K562 (cell line): ENCODE measurements around the gene MICOS13.

ENCODE experiments used
- ATF7 ChIP-seq: fragments of 450-650 bp; IDR thresholded peaks from 2 replicates; pipeline ENCODE4 v1.7.1; 2014; ENCODE audit warnings: mild to moderate bottlenecking, moderate library complexity
- BHLHE40 ChIP-seq: IDR thresholded peaks from 2 replicates; pipeline ENCODE4 v1.6.1; 2011; ENCODE audit warnings: low read length, improper control_type of control experiment
- CBX5 ChIP-seq: IDR thresholded peaks from 2 replicates; pipeline ENCODE4 v1.6.1; 2014; ENCODE audit warnings: low read depth, borderline replicate concordance
- MAFK ChIP-seq: IDR thresholded peaks from 2 replicates; pipeline ENCODE4 v1.6.1; 2011; ENCODE audit warnings: low read length, improper control_type of control experiment
- MAX ChIP-seq: sonication (generic); formaldehyde crosslinking; IDR thresholded peaks from 2 replicates; pipeline ENCODE4 v1.9.0; 2022; ENCODE audit warnings: mild to moderate bottlenecking, missing genetic modification reagents
- NR1H2 ChIP-seq: sonication (generic); formaldehyde crosslinking; IDR thresholded peaks from 2 replicates; pipeline ENCODE4 v1.4.0; 2020; ENCODE audit warnings: mild to moderate bottlenecking, missing genetic modification reagents
- NUFIP1 ChIP-seq: fragments of 450-650 bp; IDR thresholded peaks from 2 replicates; pipeline ENCODE4 v1.6.1; 2018; ENCODE audit not compliant: partially characterized antibody
- SIRT6 ChIP-seq: IDR thresholded peaks from one replicate; pipeline ENCODE4 v1.6.1; 2012; ENCODE audit warnings: low read depth, mild to moderate bottlenecking, control low read depth, inconsistent platforms, low read length, moderate library complexity
- TEAD2 ChIP-seq: fragments of 450-650 bp; IDR thresholded peaks from 2 replicates; pipeline ENCODE4 v1.6.1; 2016; ENCODE audit warnings: missing genetic modification characterization, control low read depth, missing compliant biosample characterization
- ZNF217 ChIP-seq: sonication (generic); formaldehyde crosslinking; IDR thresholded peaks from 2 replicates; pipeline ENCODE4 v1.8.0; 2022; ENCODE audit warnings: mild to moderate bottlenecking, missing genetic modification reagents
- ZNF609 ChIP-seq: sonication (generic); formaldehyde crosslinking; IDR thresholded peaks from 2 replicates; pipeline ENCODE4 v1.8.1; 2023; ENCODE audit warnings: missing genetic modification reagents, mild to moderate bottlenecking, borderline replicate concordance
- TF ChIP-seq, protein P1 (sequence below), 3 experiments: IDR thresholded peaks in 2 of 3; conservative IDR thresholded peaks in 1 of 3; 2 replicates each; pipeline ENCODE4 v1.5.1; 2011 to 2012; ENCODE audit warnings: low read length in 3 of 3, mild to moderate bottlenecking in 3 of 3, control low read depth in 2 of 3, improper control_type of control experiment in 1 of 3, inconsistent platforms in 1 of 3, low read depth in 1 of 3, mixed read lengths in 1 of 3, moderate library complexity in 1 of 3; ENCODE audit not compliant: insufficient read depth in 2 of 3
- TF ChIP-seq, protein P2 (sequence below): fragments of 250-450 bp; sonication (Bioruptor Pico); IDR thresholded peaks from 2 replicates; pipeline ENCODE4 v1.4.0; 2020; ENCODE audit warnings: mild to moderate bottlenecking

DNA sequence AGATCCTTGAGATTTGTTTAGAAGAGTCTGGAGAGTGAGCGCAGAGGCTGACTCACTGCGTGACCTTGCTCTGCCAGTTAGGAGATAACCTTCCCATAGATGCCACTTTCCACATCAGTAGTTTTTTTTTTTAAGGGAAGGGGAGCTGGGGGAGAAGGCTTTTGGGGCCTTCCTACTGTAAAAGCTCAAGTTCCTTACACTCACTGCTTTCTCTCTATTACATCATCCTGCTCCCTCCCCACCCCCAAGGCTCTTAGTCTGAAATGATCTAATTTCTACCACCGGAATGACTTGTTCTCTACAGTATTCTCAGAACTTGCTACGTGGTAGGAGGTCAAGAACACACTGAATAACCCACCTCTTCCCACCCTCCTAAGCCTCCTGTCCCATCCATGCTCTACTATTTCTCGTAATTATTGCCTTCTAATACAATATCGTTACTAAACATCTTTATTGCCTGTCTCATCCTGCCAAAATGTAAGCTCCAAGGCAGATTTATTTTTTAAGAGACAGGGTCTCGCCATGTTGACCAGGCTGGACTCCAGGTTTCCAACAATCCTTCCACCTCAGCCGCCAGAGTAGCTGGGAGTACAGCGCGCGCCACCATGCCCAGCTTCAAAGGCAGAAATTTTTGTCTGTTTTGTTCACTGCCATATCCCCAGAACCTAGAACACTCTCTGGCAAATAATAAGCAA, 38.4 kb upstream of the MICOS13 start:
- TF ChIP-seq SIRT6, result no peak
- no peak for TF ChIP-seq ZNF217 (CRISPR knock-in tag)
- TF ChIP-seq, protein P1, sequence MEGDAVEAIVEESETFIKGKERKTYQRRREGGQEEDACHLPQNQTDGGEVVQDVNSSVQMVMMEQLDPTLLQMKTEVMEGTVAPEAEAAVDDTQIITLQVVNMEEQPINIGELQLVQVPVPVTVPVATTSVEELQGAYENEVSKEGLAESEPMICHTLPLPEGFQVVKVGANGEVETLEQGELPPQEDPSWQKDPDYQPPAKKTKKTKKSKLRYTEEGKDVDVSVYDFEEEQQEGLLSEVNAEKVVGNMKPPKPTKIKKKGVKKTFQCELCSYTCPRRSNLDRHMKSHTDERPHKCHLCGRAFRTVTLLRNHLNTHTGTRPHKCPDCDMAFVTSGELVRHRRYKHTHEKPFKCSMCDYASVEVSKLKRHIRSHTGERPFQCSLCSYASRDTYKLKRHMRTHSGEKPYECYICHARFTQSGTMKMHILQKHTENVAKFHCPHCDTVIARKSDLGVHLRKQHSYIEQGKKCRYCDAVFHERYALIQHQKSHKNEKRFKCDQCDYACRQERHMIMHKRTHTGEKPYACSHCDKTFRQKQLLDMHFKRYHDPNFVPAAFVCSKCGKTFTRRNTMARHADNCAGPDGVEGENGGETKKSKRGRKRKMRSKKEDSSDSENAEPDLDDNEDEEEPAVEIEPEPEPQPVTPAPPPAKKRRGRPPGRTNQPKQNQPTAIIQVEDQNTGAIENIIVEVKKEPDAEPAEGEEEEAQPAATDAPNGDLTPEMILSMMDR (IDR thresholded peaks at IDR 0.05 in 2 of 3, conservative IDR thresholded peaks at IDR 0.05 in 1 of 3; ENCODE audit: insufficient read depth in 2 of 3, low read depth in 1 of 3, low read length in 3 of 3), result no peak
- no peak for TF ChIP-seq MAX (CRISPR knock-in tag)
- TF ChIP-seq TEAD2 (tag), result no peak
- TF ChIP-seq ZNF609 (CRISPR knock-in tag), result no peak
- TF ChIP-seq BHLHE40, result no peak
- TF ChIP-seq, protein P2, sequence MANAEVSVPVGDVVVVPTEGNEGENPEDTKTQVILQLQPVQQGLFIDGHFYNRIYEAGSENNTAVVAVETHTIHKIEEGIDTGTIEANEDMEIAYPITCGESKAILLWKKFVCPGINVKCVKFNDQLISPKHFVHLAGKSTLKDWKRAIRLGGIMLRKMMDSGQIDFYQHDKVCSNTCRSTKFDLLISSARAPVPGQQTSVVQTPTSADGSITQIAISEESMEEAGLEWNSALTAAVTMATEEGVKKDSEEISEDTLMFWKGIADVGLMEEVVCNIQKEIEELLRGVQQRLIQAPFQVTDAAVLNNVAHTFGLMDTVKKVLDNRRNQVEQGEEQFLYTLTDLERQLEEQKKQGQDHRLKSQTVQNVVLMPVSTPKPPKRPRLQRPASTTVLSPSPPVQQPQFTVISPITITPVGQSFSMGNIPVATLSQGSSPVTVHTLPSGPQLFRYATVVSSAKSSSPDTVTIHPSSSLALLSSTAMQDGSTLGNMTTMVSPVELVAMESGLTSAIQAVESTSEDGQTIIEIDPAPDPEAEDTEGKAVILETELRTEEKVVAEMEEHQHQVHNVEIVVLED, result no peak
- no peak for TF ChIP-seq NUFIP1
- no peak; the same call in 1 of the 2 replicates for TF ChIP-seq MAFK
- TF ChIP-seq CBX5, result no peak
- TF ChIP-seq NR1H2 (CRISPR knock-in tag), result no peak
- TF ChIP-seq ATF7, result peak; percentile 97
